Left ventricle myocardium superior (tissue), 1 donor: ENCODE data around the gene CHI3L2. TPM values are rescaled to one million over a fixed set of nuclear protein-coding genes. Genes with fewer than 3 reads are reported as not detected.

Experiments used
- ATAC-seq: fragments of 200-7000 bp; cut with Tn5 transposase; one replicate; pipeline ENCODE4 v1.9.1; 2020; ENCODE audit warnings: mild to moderate bottlenecking, moderate library complexity
- DNase-seq: peaks from one replicate; pipeline ENCODE4 v3.0.0-alpha.2; 2020
- intact Hi-C: fragments of 100-400 bp; cut with micrococcal nuclease; formaldehyde crosslinking; loops from one replicate; pipeline ENCODE4 v1.11.0; 2022
- total RNA-seq: library from RNA; stranded (reverse); fragmentation: NEBNext Ultra II Directional; extraction: Animal tissue kit (Norgen Biotek cat#: 25700); gene quantifications from one replicate; pipeline ENCODE4 v1.2.1, GENCODE V29; 2021
- donor health status: DM: no; HTN: yes; CAD: no; lungs with severe emphysema.

The CHI3L2 gene
- total RNA-seq, 1 donor from 2014 or later: 4.7 TPM

GRCh38 chr1:111280267-111280666 is 52.8 kb downstream of the CHI3L2 start:
- ATAC-seq (no peak), DNase-seq (no peak)
- intact Hi-C loops: no loop called here

- no peak for ATAC-seq
- intact Hi-C loops: no loop called here
- no peak for DNase-seq
Measured at GRCh38 chr1:111281411-111281810, 53.9 kb downstream of the CHI3L2 start.

GRCh38 chr1:111283838-111284237 is 56.3 kb downstream of the CHI3L2 start:
- no peak for ATAC-seq

GRCh38 chr1:111285879-111286278 is 58.4 kb downstream of the CHI3L2 start:
- ATAC-seq (no peak), DNase-seq (no peak)
- intact Hi-C loops: no loop called here

More at GRCh38 chr1:111283838-111284237, 56.3 kb downstream of the CHI3L2 start:
- no peak for DNase-seq
- intact Hi-C loops: no loop called here

- no peak for DNase-seq
- intact Hi-C loops: no loop called here
- no peak for ATAC-seq
Measured at GRCh38 chr1:111286912-111287311, 59.4 kb downstream of the CHI3L2 start.

GRCh38 chr1:111289371-111289770 is 61.9 kb downstream of the CHI3L2 start:
- DNase-seq (no peak), ATAC-seq (no peak)
- intact Hi-C loops: no loop called here

- no peak for DNase-seq
- intact Hi-C loops: no loop called here
- no peak for ATAC-seq
Measured at GRCh38 chr1:111290104-111290503, 62.6 kb downstream of the CHI3L2 start.

- intact Hi-C loops: no loop called here
- ATAC-seq (peak; percentile 57), DNase-seq (no peak)
Measured at GRCh38 chr1:111290630-111291029, 63.1 kb downstream of the CHI3L2 start, which contains the start of gene CHIA. CHIA (plus strand) TSS chr1:111290851; CDS start chr1:111310468, 19,617 bp downstream.

Other genes starting within 250 kb of the CHI3L2 start
- 38.2 TPM for gene DRAM2, start 87.6 kb upstream of the CHI3L2 start, total RNA-seq
- 14.4 TPM for gene CEPT1, start 87.5 kb upstream of the CHI3L2 start, total RNA-seq
- 1.3 TPM for gene DENND2D, start 27.1 kb upstream of the CHI3L2 start, total RNA-seq
- not detected for gene CHIA, start 63.1 kb downstream of the CHI3L2 start, total RNA-seq
- gene OVGP1, start 200.0 kb downstream of the CHI3L2 start, total RNA-seq: 0.17 TPM
- 27.3 TPM for gene WDR77, start 221.5 kb downstream of the CHI3L2 start, total RNA-seq
- 714 TPM for gene ATP5PB, start 221.8 kb downstream of the CHI3L2 start, total RNA-seq
- gene C1orf162, start 246.3 kb downstream of the CHI3L2 start, total RNA-seq: 8.0 TPM